OCI-LY3 (cell line): ENCODE data around the gene AGER.

Source experiments
- CTCF ChIP-seq: fragments of 200-600, 300-600 bp; sonication (generic); IDR thresholded peaks from 2 replicates; pipeline ENCODE4 v1.5.1; 2014; ENCODE audit warnings: antibody characterized with exemption, low read length, low read depth
- EZH2phosphoT487 ChIP-seq: fragments of 200-600 bp; shearing (Covaris generic); IDR thresholded peaks from 2 replicates; pipeline ENCODE4 v1.6.1; 2018; ENCODE audit warnings: antibody characterized with exemption, mixed run types, low read depth

GRCh38 chr6:32220021-32220420 lies 36.0 kb upstream of the AGER start:
- TF ChIP-seq CTCF (no peak), EZH2phosphoT487 (no peak)
